DMS114 treated with DMSO at 0.1 percent for 48 hours (cell line): ENCODE results near the gene DPEP2NB.

ENCODE experiments used
- DNase-seq: peaks from one replicate; lab custom pipeline; 2025; ENCODE audit not compliant: unreplicated experiment; lab: John Stamatoyannopoulos, UW

DPEP2NB gene

DNA sequence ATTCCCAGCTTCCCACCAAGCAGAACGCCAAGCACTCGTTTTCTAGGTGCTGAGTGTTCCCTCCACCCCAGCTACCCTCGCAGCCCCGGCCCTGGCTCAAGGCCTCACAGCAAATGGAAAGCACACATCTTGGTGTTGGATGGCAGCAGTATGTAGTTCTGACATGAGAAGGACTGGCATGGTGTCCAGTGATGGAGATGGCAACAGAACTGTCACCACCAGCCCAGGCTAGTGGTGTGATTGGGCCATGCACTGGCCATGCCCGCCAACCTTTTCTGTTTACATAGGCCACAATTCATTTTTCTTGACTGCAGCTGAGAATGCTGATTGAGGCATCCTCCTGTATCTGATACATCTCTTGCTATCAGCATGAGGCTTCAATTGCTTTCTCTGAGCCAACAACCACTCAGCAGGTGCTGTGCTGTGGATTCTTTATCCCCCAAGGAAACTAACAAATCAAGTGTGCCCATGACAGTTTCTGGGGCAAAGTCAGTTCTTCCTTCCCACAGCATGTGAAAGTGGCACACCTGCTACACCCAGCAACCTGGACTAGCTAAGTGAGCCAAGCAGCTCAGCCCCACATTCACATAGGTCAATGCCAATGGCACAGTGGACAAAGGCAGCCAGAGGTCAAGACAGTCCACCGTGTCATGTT, 51.1 kb downstream of the DPEP2NB start:
- DNase-seq, result no peak

DNA sequence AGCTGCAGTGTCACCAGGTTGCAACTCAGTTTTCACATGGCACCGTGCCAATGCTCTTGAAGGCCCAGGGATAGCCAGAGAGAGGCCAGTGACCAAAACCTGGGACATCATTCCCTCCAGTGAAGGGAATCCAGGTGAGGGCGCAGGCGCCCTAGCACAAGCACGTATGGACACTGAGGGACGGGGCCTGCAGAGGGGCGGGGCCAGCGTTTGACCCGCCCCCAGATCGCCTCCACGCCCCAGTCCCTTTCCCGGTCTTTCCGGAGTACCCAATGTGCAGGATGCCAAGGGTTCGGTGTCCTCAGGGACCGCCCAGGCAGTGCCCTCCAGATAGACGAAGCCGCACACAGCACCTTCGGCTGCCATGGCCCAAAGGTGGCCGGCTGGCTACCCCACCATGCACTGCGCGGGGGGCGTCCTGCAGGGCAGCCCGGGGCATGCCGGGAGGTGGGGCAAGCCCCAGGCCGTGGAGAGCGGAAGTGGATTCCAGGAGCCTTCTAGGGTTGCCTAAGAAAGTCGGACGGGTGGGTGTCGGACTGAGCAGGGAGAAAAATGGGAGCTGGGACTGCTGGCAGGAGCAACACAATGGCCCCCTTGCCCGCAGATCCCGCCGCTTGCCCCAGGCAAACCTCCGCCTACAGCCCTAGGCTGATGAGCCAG, 51.9 kb downstream of the DPEP2NB start:
- DNase-seq, result no peak
